HG03521 (cell line): ENCODE data around the gene LCA5.
"Not testable (repeated sequence)": the region's sequence is repeated elsewhere in the genome, so short reads cannot be mapped to it uniquely, and the experiment has no call there.

Source experiments
- ATAC-seq: cut with Tn5 transposase; IDR thresholded peaks from one replicate; pipeline ENCODE4 v1.9.1; 2021; ENCODE audit warnings: mild to moderate bottlenecking, moderate library complexity; ENCODE audit not compliant: unreplicated experiment

The LCA5 gene

DNA sequence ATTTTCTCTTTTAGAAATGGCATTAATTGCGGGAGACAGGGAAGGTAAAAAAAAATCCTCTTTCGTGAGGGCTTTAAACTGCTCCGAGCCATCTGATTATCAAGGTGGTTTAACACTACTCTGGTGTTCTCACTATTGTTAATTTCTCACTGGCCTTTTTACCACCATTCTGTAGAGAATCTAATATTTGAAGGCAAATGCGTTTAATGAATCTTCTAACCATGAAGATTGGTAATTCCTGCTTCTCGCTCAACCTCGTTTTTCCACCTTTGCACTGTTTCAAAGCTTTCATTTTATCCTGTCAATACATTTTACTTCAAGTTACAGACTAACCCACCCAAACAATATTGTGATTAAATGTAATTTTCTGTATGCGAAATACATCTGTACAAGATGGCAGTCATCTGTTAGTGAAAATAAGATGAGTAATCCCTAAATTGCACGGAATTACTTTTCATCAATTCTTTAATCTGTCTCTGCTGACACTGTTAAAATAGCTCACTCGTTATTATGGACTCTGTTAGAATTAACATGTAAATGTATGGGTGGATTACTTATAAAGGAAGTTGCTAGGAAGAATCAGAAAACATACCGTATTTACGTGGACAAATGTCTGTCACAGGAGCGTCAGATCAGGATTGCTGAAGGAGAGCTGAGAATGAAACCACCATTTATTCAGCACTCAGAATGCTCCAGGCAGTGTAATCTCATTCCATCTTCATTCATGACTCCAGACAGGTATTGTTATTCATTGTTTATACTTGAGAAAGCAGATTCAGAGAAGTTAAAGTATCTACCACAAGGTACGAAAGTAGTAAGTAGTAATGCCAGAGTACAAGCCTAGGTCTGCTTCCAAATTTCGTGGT, 1.1 kb upstream of the LCA5 start:
- no peak for ATAC-seq

DNA sequence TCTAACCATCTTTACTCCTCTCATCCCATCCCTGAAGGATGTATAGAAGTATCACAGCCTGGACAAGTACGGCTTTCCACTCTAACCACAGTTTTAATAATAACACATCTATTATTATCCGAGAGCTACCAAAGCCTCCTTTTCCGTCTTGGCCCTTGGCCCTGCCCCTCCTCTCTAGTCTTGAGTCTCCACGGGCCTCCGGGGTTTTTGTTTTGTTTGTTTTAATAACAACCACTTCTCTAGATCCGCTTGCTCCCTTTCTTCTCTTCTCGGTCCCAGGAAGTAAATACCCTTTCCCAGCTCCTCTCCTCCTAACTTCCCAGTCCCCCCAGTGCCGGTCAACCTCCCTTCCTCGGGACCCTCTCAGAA, 661 bp downstream of the LCA5 start:
- ATAC-seq, result no peak

DNA sequence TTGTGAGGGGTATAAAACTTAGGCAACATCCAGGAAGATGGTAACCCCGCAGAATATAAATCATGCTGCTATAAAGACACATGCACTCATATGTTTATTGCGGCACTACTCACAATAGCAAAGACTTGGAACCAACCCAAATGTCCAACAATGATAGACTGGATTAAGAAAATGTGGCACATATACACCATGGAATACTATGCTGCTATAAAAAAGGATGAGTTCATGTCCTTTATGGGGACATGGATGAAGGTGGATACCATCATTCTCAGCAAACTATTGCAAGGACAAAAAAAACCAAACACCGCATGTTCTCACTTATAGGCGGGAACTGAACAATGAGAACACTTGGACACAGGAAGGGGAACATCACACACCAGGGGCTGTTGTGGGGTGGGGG, 7.7 kb downstream of the LCA5 start:
- ATAC-seq, result not testable (repeated sequence)

DNA sequence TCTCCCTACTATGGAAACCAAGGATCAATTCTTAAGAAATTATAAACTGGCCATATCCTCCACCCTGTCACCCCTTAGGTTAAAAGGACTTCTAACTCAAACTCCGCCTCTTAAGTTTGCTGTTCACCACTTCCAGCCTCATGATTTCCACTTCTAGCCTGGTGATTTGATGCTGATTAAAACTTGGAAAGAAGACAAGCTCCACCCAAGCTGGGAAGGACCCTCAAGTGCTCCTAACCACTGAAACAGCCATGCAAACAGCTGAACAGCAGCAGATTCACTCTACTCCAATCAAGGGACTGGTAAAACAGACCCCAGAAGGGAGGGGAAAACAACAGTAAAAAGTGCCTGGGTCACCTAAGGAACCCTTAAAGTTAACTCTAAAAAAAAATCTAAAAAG, 10.3 kb downstream of the LCA5 start:
- no peak for ATAC-seq

DNA sequence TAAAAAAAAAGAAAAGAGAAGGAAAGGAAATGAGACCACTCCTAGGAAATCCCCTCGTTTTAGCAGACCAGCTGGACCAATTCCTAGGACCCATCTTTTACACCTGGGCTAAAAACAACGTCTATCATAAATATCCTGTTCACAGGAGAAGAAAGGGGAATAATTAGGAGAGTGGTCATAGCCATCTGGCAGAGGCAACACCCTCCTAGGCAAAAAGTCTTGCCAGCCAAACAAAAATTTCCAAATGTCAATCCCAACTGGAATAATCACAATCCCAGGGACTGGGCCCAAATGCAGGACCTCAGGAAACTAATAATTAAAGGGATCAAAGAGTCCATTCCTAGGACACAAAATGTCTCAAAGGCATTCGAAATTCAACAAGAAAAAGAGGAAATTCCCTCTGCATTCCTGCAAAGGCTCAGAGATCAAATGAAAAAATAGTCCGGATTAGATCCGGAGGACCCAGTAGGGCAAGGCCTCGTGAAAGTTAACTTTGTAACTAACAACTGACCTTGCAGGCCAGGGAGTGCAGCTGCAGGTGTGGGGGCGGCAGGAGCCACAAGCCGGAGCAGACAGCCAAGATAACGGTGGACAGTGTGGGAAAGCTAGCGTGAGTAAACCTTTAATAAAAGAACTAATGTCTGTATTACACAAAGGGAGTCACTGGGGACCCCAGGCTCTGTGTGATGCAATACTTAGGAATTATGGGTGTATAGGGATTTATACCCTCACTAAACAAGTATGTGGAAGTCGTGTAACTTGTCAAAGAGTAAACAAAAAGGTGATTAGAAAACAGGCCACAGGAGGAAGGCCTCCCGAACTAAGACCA, 11.7 kb downstream of the LCA5 start:
- no peak for ATAC-seq

DNA sequence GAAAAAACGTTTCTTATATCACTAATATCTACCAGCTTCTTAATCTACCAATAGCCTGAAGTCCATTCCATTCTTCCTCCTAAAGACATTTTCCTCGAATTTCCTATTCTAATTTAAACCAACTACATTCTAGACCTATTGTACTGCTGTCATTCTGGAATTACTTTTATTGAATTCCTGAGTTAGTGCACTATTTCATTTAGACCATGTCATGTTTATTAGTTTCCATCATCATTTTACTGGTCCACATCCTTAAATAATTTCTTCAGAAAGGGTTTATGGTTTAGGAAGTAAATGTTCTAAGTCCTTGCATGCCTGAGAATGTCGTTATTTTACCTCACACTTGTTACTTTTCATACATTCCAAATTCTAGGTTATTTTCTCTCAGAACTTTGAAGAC, 13.2 kb downstream of the LCA5 start:
- ATAC-seq, result no peak

DNA sequence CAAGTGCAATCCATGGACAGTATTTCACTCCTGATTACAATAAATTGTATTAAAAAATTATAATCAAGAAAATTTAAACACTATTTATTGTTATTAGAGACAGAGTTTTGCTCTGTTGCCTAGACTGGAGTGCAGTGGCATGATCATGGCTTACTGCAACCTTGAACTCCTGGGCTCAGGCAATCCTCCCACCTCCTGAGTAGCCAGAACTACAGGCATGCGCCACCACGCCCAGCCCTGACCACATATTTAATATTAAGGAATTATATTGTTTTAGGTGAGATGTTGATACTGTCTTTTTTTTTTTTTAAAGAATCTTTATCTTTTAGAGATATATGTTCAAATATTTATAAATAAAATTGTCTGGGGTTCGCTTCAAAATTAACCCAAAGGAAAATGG, 14.6 kb downstream of the LCA5 start:
- ATAC-seq, result no peak

DNA sequence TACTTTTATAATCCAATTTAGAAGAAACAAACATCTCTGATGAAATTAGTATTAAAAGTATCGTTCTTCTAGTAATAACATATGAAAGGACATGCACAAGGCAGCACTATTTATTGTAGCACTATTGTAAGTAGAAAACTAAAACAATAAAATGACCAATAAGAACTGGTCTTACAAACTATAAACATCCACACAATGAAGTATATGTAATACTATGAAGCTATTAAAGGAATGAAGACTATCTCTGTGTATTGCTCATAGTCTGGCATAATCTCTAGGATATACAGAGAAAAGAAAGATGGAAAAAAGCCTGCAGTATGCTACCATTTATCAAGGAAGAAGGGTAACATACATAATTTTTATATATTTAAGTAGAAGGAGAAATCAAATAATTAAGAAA, 16.7 kb downstream of the LCA5 start:
- no peak for ATAC-seq

DNA sequence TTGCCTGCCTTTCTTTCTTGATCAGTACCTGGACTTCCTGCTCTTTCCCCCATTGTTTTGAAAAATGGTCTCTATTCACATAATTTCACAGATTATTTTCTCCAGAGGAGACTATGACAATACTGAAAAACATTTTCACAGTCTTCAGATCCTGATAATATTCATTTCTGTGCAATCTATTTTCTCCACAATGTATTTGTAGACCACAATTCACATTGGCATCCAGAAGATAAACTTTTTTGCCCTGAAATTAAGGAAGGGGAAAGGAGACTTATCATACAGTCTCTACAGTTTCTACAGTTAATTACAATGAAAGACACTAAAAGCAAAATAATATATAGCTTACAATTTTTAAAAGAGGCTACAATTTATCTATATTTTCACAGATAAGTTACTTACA, 18.4 kb downstream of the LCA5 start:
- no peak for ATAC-seq

DNA sequence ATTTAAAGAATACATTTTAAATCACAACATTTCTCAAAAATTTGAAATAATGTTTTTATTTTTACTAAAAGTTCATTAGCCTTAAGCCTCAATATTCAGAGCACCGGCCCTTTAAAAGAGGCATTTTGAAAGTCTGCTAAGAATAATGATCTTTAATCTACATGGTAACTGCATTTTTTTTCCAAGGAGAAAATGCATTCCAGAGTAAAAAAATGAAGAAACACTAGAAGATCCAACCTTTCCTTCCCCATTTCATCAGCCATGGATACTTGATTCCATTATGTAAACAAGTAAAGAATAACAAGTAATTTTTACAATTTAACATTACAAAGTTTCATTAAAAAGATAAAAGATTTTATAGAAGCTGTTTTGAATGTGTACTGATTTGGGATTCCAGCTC, 21.8 kb downstream of the LCA5 start:
- ATAC-seq, result no peak

DNA sequence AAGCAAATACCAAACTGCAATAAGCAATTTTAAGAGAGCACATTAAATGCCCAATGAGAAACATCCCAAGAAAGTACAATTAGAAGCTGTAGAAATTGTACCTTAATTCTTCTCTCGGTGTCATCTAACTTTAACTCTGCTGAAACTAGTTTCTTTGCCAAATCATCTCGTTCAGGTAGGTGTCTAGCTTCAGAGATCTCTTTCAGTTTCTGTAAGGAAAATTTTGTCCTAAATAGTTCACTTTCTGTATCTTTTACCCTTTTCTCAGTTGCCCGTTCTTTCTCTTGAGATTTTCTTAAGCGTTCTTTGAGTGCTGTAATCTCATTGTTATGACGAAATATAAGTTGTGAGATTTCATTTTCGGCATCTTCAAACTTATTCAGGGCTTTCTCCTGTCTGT, 24.1 kb downstream of the LCA5 start:
- no peak for ATAC-seq

DNA sequence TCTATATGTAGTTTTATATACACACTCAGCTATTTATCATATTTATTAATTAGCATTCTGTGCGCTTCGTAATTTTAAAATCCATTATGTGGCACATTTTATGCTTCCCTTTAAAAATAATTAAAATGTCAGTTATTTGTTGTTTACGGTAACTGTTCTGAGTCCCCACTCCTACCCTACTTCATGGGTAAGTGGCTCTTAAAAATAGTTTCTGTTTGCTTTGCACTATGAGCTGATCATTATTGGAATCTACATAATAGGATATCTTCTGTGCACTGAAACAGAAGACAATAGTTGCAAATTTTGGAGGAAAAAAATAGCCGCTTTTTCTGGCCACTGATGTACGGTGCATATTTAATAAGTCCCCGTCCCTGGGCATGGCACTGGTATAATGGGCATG, 25.2 kb downstream of the LCA5 start:
- no peak for ATAC-seq

DNA sequence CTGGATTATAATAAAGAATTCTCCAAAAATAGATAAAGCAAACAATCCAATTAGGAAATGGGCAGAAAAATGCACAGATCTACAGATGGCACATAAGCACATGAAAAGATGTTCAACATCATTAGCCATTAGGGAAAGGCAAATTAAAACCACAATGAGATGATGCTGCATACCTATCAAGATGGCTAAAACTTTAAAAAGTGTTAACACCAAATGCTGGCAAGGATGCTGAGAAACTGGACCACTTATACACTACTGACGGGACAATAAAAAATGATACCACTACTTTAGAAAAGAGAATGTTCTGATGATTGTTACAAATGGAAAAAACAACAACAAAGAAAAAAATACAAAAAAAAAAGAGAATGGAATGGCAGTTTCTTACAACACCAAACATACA, 26.5 kb downstream of the LCA5 start:
- ATAC-seq, result no peak

DNA sequence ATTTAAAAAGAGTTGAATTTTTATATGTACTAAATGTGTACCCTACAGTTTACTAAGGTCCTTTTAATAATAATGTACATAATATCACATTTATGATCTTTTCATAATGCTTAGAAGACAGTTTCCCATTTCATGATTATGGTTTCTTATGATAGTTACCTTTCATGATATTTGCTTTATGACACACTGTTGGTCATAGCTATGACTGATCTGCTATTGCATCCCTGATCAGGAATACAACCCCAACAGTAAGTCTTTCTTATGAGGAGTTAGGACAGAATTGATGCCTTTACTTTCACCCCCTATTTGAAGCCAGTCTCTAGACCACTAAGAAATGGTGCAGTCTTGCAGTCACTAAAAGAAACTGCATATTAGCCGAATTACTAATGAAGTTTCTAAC, 31.0 kb downstream of the LCA5 start:
- no peak for ATAC-seq

DNA sequence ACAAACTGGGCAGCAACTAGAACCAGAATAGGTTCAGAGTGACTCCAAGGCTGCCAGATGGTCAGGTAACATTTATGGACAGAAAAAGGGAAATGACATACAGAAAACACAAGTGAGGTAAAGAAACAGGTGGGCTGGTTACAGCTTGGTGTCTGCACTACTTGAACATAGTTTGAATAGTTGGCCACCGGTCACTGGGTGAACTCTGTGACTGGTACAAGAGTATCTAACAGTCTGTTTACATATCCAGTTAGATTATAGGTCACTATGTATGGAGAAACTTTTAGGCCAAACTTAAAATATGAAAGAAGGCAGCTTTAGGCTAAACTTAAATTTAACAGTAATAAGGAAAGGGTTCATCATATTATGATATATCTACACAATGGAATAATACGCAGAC, 32.9 kb downstream of the LCA5 start:
- no peak for ATAC-seq

DNA sequence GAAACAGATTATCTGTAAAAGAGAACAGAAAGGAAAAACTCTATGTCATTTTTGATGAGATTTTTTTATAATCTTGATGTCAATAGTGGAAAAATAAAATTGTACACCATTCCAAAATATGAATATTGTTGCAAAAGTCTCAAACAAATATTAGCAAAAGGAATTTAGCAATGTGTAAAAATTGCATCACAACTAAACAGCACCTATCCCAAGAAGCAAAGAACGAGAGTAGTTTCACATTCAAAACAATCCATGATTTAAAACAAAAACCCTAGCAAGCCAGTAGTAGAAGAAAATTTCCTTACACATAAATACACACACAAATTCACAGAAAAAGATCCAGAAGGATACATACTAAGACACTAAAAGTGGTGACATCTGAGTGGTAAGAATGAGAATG, 38.4 kb downstream of the LCA5 start:
- no peak for ATAC-seq

DNA sequence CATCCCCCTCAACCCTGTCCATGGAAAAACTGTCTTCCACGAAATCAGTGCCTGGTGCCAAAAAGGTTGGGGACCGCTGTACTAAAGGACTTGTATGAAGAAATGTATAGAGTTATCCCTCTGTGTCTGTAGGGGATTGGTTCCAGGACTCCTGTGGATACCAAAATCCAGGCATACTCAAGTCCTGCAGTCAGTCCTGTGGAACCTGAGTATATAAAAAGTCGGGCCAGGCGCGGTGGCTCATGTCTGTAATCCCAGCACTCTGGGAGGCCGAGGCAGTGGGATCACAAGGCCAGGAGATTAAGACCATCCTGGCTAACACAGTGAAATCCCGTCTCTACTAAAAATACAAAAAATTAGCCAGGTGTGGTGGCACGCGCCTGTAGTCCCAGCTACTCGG, 42.0 kb downstream of the LCA5 start:
- no peak for ATAC-seq

DNA sequence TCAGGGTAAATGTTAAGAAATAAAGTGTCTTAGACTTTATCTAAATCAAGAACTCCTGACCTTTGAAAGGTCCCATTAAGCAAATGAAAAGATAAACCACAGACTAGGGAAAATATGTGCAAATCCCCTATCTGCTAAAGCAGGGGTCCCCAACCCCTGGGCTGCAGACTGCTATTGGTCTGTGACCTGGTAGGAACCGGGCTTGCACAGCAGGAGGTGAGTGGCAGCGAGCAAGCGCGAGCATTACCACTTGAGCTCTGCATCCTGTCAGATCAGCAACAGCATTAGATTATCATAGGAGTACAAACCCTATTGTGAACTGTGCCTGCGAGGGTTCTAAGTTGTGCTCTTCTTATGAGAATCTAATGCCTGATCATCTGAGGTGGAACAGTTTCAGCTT, 42.4 kb downstream of the LCA5 start:
- no peak for ATAC-seq

DNA sequence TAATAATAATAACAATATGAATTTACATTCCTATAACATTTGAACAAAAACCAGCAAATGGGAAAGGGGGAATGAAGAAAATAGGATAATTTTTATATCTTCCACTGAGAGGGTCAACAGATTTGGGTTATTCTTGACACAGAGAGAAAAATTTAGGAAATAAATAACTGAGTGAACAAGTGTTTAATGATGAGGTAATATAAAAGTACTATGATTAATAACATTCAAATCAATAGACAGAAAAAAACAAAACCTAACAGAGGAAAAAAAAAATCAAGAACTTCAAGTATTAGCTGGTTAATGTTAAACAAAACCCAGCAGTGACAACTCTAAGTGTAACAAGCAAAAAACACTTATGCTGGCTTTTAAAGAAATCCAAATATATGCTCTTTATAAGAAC, 66.5 kb downstream of the LCA5 start:
- no peak for ATAC-seq

DNA sequence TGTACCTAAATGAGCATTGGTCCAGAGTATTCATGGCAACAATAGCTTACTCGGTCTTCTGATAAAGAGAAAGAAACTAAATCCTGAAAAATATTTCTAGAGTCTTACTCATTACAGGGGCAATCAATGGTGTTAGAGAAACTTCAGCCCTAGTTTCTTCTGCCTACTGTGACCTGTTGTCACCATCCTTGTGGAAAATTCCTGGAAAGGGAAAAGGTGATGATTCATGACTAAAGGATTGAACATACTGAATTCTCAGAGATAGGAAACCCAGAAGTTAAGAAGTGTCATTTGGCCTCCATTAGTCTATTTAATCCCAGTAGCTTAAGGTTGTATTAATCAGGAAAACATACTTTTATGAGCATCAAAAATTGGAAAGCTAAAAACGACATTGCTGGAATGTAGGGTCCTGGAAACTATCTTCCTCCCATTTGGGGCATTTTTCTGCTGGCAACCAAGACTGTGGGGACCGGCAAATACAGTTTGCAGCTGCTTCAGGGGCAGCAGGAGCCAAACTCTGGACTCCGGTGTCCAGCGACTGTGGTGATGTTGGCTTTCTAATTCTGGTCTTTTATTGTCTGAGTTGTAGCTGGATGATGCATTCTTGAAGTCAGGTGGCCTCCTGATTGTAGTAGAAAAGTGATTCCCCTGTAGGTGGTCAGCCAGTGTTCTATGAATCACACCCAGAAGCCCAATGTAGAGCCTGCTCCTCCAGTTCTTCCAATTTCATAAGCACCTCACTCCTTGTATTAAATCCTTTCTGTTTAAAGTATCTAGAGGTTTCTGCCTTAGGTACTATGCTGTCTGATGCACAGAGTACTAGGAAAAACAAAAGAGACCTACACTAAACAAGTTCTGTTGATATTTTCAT, 67.6 kb downstream of the LCA5 start:
- ATAC-seq, result no peak

DNA sequence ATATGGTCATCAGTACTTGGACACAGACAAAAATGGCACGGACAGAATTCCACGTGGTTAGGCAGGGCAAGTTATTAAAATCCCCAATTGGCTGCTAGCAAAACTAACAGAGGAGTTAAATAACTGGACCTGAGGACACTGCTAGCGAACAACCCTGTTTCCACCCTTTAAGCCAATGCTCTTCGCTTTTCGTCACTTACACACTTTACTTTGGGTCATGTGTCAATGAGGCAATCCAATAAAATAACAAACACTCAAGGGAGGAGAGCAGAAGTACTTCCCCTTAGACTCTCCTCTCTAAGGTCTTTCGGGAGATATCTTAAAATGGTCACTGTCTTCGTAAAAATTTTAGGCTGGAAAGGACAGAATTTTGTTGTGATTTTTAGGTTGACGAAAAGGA, 68.6 kb downstream of the LCA5 start:
- ATAC-seq, result no peak
